K562 (cell line): Measurements from ENCODE around the gene KIF1A. TPM values are rescaled to one million over a fixed set of nuclear protein-coding genes. Genes with fewer than 3 reads are reported as not detected.

ENCODE experiments used
- ATAC-seq: fragments of 200-7000 bp; cut with Tn5 transposase; 3 replicates; pipeline ENCODE4 v1.9.1; 2020; ENCODE audit warnings: moderate library complexity
- BruUV-seq: library from RNA; stranded (reverse); fragments of 400-500 nt; replicated peaks from 2 replicates; lab custom pipeline; 2021; lab: Mats Ljungman, UMichigan
- CTCF ChIA-PET: fragments of 300-600 bp; formaldehyde crosslinking; extraction: SDS; loops from one replicate; lab custom pipeline; 2021; ENCODE audit warnings: low intra/inter-chr PET ratio; lab: Yijun Ruan, JAX
- POLR2A ChIA-PET: fragments of 300-600, 350-650 bp; sonication (Branson Sonifier 250); formaldehyde crosslinking; extraction: SDS; loops from one replicate; lab custom pipeline; 2021; ENCODE audit warnings: antibody characterized with exemption, inconsistent platforms; lab: Yijun Ruan, JAX
- DNase-seq, 4 experiments: peaks; one replicate each; pipeline versions ENCODE4 v3.0.0 to v3.0.0-alpha.2; 2011 to 2018; ENCODE audit warnings: low spot score in 3 of 4, mixed read lengths in 3 of 4; ENCODE audit errors: extremely low read depth in 1 of 4
- FAIRE-seq: peaks from 2 replicates; lab custom pipeline; 2011; peaks lifted over from hg19 to GRCh38; lab: Jason Lieb, UNC
- H2AFZ ChIP-seq: 2 replicates; pipeline ENCODE4 v1.6.0; 2011; ENCODE audit warnings: low read depth, low read length, control low read depth, inconsistent platforms
- H3K27ac ChIP-seq: fragments of 200-600 bp; 3 replicates; pipeline ENCODE4 v1.8.0; 2011; ENCODE audit warnings: low read depth, mild to moderate bottlenecking, control low read depth, inconsistent platforms, low read length, moderate library complexity, mixed read lengths; ENCODE audit errors: extremely low read depth
- H3K27me3 ChIP-seq, 2 experiments: fragments of 300-600 bp in 1 of 2; 2 replicates in 1 of 2; 3 replicates in 1 of 2; pipeline versions ENCODE4 v1.6.0 to v1.8.0; 2011; ENCODE audit warnings: inconsistent platforms in 2 of 2, low read length in 2 of 2, mild to moderate bottlenecking in 1 of 2, mixed read lengths in 1 of 2, moderate library complexity in 1 of 2; ENCODE audit not compliant: control insufficient read depth in 2 of 2, insufficient read depth in 2 of 2
- H3K36me3 ChIP-seq: fragments of 300-600 bp; 3 replicates; pipeline ENCODE4 v1.8.0; 2011; ENCODE audit warnings: mild to moderate bottlenecking, low read length, inconsistent platforms; ENCODE audit not compliant: control insufficient read depth, insufficient read depth
- H3K4me1 ChIP-seq, 2 experiments: fragments of 200-600 bp in 1 of 2; replicated peaks in 1 of 2; 2 replicates in 1 of 2; 3 replicates in 1 of 2; pipeline versions ENCODE4 v1.5.1 to v1.8.0; 2011; ENCODE audit warnings: inconsistent platforms in 2 of 2, low read length in 2 of 2, mild to moderate bottlenecking in 1 of 2, mixed read lengths in 1 of 2, moderate library complexity in 1 of 2; ENCODE audit not compliant: control insufficient read depth in 2 of 2, insufficient read depth in 2 of 2
- H3K4me2 ChIP-seq: 2 replicates; pipeline ENCODE4 v1.6.1; 2011; ENCODE audit warnings: low read length, control low read depth, inconsistent platforms, mixed read lengths; ENCODE audit not compliant: insufficient read depth
- H3K4me3 ChIP-seq: fragments of 200-600 bp; sonication (generic), shearing (Covaris generic); 2 replicates; pipeline ENCODE4 v1.5.1; 2016; ENCODE audit warnings: control low read depth, inconsistent platforms
- H3K79me2 ChIP-seq: fragments of 200-600 bp; 3 replicates; pipeline ENCODE4 v1.8.0; 2011; ENCODE audit warnings: low read length, inconsistent platforms; ENCODE audit not compliant: control insufficient read depth, insufficient read depth
- H3K9ac ChIP-seq, 2 experiments: 2 replicates each; pipeline versions ENCODE4 v1.6.0 to v1.6.1; 2011; ENCODE audit warnings: low read depth in 2 of 2, low read length in 2 of 2, control low read depth in 1 of 2, inconsistent platforms in 1 of 2, mild to moderate bottlenecking in 1 of 2, mixed read lengths in 1 of 2; ENCODE audit not compliant: insufficient read depth in 1 of 2
- H3K9me1 ChIP-seq: one replicate; pipeline ENCODE4 v1.6.0; 2011; ENCODE audit warnings: inconsistent platforms, mild to moderate bottlenecking, low read length, moderate library complexity; ENCODE audit not compliant: control insufficient read depth, insufficient read depth
- H3K9me3 ChIP-seq: replicated peaks from 2 replicates; pipeline ENCODE4 v1.5.1; 2011; ENCODE audit warnings: low read depth, low read length, inconsistent platforms; ENCODE audit not compliant: control insufficient read depth, insufficient read depth
- H4K20me1 ChIP-seq: replicated peaks from 2 replicates; pipeline ENCODE4 v1.6.1; 2011; ENCODE audit warnings: low read length, inconsistent platforms, mixed read lengths; ENCODE audit not compliant: control insufficient read depth, insufficient read depth
- ARID2 ChIP-seq: fragments of 450-650 bp; IDR thresholded peaks from 2 replicates; pipeline ENCODE4 v1.6.1; 2017; ENCODE audit warnings: antibody characterized with exemption, mild to moderate bottlenecking
- FOXJ3 ChIP-seq: sonication (generic); formaldehyde crosslinking; IDR thresholded peaks from 2 replicates; pipeline ENCODE4 v1.4.0; 2020; ENCODE audit warnings: mild to moderate bottlenecking, missing genetic modification reagents
- HLTF ChIP-seq: fragments of 450-650 bp; IDR thresholded peaks from 2 replicates; pipeline ENCODE4 v1.6.1; 2016
- NFXL1 ChIP-seq: fragments of 450-650 bp; formaldehyde crosslinking; IDR thresholded peaks from 2 replicates; pipeline ENCODE4 v1.4.0; 2021; ENCODE audit warnings: mild to moderate bottlenecking
- PTTG1 ChIP-seq: fragments of 450-650 bp; IDR thresholded peaks from 2 replicates; pipeline ENCODE4 v1.6.1; 2016; ENCODE audit warnings: low read depth, mild to moderate bottlenecking, missing genetic modification characterization, missing compliant biosample characterization
- PYGO2 ChIP-seq: fragments of 450-650 bp; IDR thresholded peaks from 2 replicates; pipeline ENCODE4 v1.6.1; 2016; ENCODE audit warnings: mild to moderate bottlenecking, missing genetic modification characterization, moderate library complexity, missing compliant biosample characterization
- ZFP36 ChIP-seq: fragments of 150-350 bp; IDR thresholded peaks from 2 replicates; pipeline ENCODE4 v1.6.1; 2018; ENCODE audit warnings: low read length, low read depth; ENCODE audit not compliant: partially characterized antibody
- ZNF324 ChIP-seq: fragments of 250-450 bp; sonication (Bioruptor Pico); IDR thresholded peaks from 2 replicates; pipeline ENCODE4 v1.4.0; 2020; ENCODE audit warnings: mild to moderate bottlenecking
- ZNF695 ChIP-seq: fragments of 450-650 bp; formaldehyde crosslinking; IDR thresholded peaks from 2 replicates; pipeline ENCODE4 v1.4.0; 2020; ENCODE audit warnings: mild to moderate bottlenecking, moderate library complexity
- WGBS: fragments of 100-300 bp; shearing (Covaris generic); methylation state at CpG from one replicate; pipeline ENCODE4 v1.1.6; 2016; ENCODE audit warnings: low coverage, mixed read lengths; ENCODE audit not compliant: insufficient coverage; ENCODE audit errors: missing lambda C conversion rate; 5-methylcytosine and 5-hydroxymethylcytosine counted together
- in situ Hi-C: fragments of 300-500 bp; cut with MboI; formaldehyde crosslinking; loops from 4 replicates; pipeline ENCODE4 v1.15.0; 2018; ENCODE audit warnings: inconsistent platforms, mixed read lengths
- intact Hi-C: fragments of 100-400 bp; cut with micrococcal nuclease; formaldehyde crosslinking; loops from 2 replicates; pipeline ENCODE4 v1.14.2; 2022
- polyA plus RNA-seq, 8 experiments: library from polyadenylated mRNA; depleted of rRNA in 4 of 8; stranded (reverse) in 5 of 8; unstranded in 3 of 8; fragments of >200 nt; fragmentation: Nextera tagmentation in 2 of 8; fragmentation: Illumina TruSeq in 1 of 8; extraction: Ambion mirVana in 2 of 8; extraction: Trizol in 1 of 8; gene quantifications; 2 replicates each; pipeline versions ENCODE4 v1.2.1 to v1.2.3, GENCODE V29; 2011 to 2014; ENCODE audit warnings: inconsistent platforms in 1 of 8, missing spikeins in 1 of 8
- total RNA-seq, 7 experiments: library from RNA; depleted of rRNA in 6 of 7; stranded (reverse); fragments of >200 nt in 6 of 7; fragmentation: Illumina TruSeq in 2 of 7; extraction: Trizol in 2 of 7; gene quantifications; 2 replicates each; pipeline versions ENCODE4 v1.2.1 to v1.2.3, GENCODE V29; 2011 to 2021; ENCODE audit warnings: low replicate concordance in 1 of 7
- TF ChIP-seq, protein P1 (sequence below): sonication (generic); formaldehyde crosslinking; IDR thresholded peaks from 2 replicates; pipeline ENCODE4 v1.8.0; 2022; ENCODE audit warnings: missing genetic modification reagents, mild to moderate bottlenecking, borderline replicate concordance
- TF ChIP-seq, protein P2 (sequence below), 2 experiments: IDR thresholded peaks; 2 replicates each; pipeline ENCODE4 v1.6.1; 2011; ENCODE audit warnings: borderline replicate concordance in 1 of 2, control low read depth in 1 of 2, low read depth in 1 of 2, low read length in 1 of 2, mild to moderate bottlenecking in 1 of 2, mixed read lengths in 1 of 2, moderate library complexity in 1 of 2; ENCODE audit not compliant: insufficient read depth in 1 of 2, insufficient read length in 1 of 2, poor library complexity in 1 of 2, severe bottlenecking in 1 of 2; ENCODE audit errors: extremely low read depth in 1 of 2
- TF ChIP-seq, protein P3 (sequence below): fragments of 250-450 bp; sonication (Bioruptor Pico); IDR thresholded peaks from 2 replicates; pipeline ENCODE4 v1.4.0; 2020; ENCODE audit warnings: mild to moderate bottlenecking, moderate library complexity
- TF ChIP-seq, protein P4 (sequence below), 2 experiments: IDR thresholded peaks; 2 replicates each; pipeline ENCODE4 v1.6.1; 2012; ENCODE audit warnings: improper control_type of control experiment in 2 of 2, low read depth in 2 of 2, low read length in 2 of 2, borderline replicate concordance in 1 of 2

The KIF1A gene
- total and polyA plus RNA-seq, 9 of the 15 experiments (the other 6 are each of a cell fraction or from before 2014, with no cell fraction given) = 0.07 to 1.4 (median 0.45) TPM; not detected in 2

DNA sequence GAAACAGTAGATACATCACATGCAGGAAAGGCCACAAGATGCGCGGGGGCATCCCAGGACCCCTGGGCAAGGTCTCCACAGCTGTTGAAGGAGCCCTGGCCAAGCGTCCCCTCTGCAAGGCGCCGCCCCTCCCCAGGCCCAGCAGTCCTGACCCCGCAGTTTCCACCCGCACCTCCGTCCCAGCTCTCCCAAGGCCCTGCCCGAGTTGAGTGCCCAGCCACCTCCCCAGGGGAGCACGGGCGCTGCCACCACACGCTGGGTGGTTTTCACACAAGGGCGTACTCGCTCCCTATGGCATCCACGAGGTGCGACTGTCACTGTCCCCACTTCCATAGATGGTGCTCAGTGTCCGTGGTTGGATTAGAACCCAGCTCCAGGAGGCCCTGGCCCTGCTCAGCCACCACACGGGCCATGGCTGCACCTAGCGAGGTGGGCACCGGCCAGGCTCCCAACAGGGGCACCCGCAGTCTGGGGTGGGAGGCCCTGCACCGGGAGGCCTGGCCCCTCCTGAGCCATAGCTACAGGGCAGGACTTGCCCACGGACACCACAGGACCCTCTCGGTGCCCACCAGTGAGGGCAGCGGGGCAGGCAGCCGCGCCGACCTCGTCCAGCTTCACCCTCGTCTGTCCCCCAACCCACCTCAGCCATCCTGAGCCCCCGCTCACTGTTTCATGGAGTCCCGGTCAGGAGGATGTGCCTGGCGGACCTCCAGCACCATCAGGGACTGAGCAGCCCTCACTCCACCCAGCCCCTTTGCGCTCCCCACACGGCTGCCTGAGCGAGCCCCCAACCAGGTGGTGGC lies 36.0 kb downstream of the KIF1A start:
- Histone ChIP-seq H3K4me3 (no peak overlapping the region), H3K27ac (no peak overlapping the region), H3K79me2 (no peaks in the 10 kb centered on the region), H3K9me1 (no peaks in the 10 kb centered on the region), H3K4me2 (no peak overlapping the region), H3K9me3 (no peaks in the 10 kb centered on the region), H3K27me3 (peaks cover 0 to 7% of the 10 kb centered on the region in 2 experiments; a peak in 1 of 5 replicates), H3K9ac (no peak overlapping the region), H3K36me3 (no peaks in the 10 kb centered on the region), H3K4me1 (peaks cover 0 to 17% of the 10 kb centered on the region in 2 experiments; a peak in 1 of 5 replicates), H4K20me1 (no peaks in the 10 kb centered on the region), H2AFZ (no peak overlapping the region)
- ChIA-PET CTCF (interaction anchor here (0.6 kb wide), 1 partner anchor 310 kb away, joined by 3 read pairs; no protein-coding TSS in a partner anchor), POLR2A (interaction anchor here (0.6 kb wide), 1 partner anchor 636 kb away, joined by 5 read pairs; no protein-coding TSS in a partner anchor)
- TF ChIP-seq FOXJ3 = no peak
- TF ChIP-seq PYGO2 (tag) = no peak
- no peak for TF ChIP-seq HLTF
- TF ChIP-seq, protein P1, sequence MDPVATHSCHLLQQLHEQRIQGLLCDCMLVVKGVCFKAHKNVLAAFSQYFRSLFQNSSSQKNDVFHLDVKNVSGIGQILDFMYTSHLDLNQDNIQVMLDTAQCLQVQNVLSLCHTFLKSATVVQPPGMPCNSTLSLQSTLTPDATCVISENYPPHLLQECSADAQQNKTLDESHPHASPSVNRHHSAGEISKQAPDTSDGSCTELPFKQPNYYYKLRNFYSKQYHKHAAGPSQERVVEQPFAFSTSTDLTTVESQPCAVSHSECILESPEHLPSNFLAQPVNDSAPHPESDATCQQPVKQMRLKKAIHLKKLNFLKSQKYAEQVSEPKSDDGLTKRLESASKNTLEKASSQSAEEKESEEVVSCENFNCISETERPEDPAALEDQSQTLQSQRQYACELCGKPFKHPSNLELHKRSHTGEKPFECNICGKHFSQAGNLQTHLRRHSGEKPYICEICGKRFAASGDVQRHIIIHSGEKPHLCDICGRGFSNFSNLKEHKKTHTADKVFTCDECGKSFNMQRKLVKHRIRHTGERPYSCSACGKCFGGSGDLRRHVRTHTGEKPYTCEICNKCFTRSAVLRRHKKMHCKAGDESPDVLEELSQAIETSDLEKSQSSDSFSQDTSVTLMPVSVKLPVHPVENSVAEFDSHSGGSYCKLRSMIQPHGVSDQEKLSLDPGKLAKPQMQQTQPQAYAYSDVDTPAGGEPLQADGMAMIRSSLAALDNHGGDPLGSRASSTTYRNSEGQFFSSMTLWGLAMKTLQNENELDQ (CRISPR knock-in tag) = no peak
- TF ChIP-seq ZFP36 = no peak
- no peak for TF ChIP-seq ZNF695 (CRISPR knock-in tag)
- TF ChIP-seq PTTG1 (tag) = no peak
- TF ChIP-seq NFXL1 = no peak
- TF ChIP-seq ZNF324 (CRISPR knock-in tag) = no peak
- TF ChIP-seq, protein P2, sequence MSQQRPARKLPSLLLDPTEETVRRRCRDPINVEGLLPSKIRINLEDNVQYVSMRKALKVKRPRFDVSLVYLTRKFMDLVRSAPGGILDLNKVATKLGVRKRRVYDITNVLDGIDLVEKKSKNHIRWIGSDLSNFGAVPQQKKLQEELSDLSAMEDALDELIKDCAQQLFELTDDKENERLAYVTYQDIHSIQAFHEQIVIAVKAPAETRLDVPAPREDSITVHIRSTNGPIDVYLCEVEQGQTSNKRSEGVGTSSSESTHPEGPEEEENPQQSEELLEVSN (IDR thresholded peaks at IDR 0.05; ENCODE audit: borderline replicate concordance in 1 of 2, extremely low read depth in 1 of 2, insufficient read depth in 1 of 2, insufficient read length in 1 of 2, low read depth in 1 of 2, low read length in 1 of 2, poor library complexity in 1 of 2, severe bottlenecking in 1 of 2) = no peak
- TF ChIP-seq, protein P3, sequence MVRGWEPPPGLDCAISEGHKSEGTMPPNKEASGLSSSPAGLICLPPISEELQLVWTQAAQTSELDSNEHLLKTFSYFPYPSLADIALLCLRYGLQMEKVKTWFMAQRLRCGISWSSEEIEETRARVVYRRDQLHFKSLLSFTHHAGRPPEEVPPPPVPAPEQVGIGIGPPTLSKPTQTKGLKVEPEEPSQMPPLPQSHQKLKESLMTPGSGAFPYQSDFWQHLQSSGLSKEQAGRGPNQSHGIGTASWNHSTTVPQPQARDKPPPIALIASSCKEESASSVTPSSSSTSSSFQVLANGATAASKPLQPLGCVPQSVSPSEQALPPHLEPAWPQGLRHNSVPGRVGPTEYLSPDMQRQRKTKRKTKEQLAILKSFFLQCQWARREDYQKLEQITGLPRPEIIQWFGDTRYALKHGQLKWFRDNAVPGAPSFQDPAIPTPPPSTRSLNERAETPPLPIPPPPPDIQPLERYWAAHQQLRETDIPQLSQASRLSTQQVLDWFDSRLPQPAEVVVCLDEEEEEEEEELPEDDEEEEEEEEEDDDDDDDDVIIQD (CRISPR knock-in tag) = no peak
- TF ChIP-seq ARID2 = no peak
- TF ChIP-seq, protein P4, sequence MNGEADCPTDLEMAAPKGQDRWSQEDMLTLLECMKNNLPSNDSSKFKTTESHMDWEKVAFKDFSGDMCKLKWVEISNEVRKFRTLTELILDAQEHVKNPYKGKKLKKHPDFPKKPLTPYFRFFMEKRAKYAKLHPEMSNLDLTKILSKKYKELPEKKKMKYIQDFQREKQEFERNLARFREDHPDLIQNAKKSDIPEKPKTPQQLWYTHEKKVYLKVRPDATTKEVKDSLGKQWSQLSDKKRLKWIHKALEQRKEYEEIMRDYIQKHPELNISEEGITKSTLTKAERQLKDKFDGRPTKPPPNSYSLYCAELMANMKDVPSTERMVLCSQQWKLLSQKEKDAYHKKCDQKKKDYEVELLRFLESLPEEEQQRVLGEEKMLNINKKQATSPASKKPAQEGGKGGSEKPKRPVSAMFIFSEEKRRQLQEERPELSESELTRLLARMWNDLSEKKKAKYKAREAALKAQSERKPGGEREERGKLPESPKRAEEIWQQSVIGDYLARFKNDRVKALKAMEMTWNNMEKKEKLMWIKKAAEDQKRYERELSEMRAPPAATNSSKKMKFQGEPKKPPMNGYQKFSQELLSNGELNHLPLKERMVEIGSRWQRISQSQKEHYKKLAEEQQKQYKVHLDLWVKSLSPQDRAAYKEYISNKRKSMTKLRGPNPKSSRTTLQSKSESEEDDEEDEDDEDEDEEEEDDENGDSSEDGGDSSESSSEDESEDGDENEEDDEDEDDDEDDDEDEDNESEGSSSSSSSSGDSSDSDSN (IDR thresholded peaks at IDR 0.05; ENCODE audit: borderline replicate concordance in 1 of 2, low read depth in 2 of 2, low read length in 2 of 2) = no peak
- 2% methylated on average over 14 of the region's 36 CpGs for WGBS
- ATAC-seq (no peak), DNase-seq (no peak), FAIRE-seq (no peak)
- intact Hi-C loops (no loop called here), in situ Hi-C loops (no loop called here)
- BruUV-seq = no TSS peak
